IPS-18c (cell line): ENCODE data around the gene RANBP1.

Experiments
- H3K4me3 ChIP-seq: 2 replicates; pipeline ENCODE4 v1.7.0; 2013; ENCODE audit warnings: low read depth, mild to moderate bottlenecking, low read length, moderate library complexity; ENCODE audit not compliant: insufficient read depth
- H3K9me3 ChIP-seq: one replicate; pipeline ENCODE4 v1.6.1; 2013; ENCODE audit warnings: mild to moderate bottlenecking, low read length, moderate library complexity; ENCODE audit not compliant: control insufficient read depth, insufficient read depth

The RANBP1 gene

DNA sequence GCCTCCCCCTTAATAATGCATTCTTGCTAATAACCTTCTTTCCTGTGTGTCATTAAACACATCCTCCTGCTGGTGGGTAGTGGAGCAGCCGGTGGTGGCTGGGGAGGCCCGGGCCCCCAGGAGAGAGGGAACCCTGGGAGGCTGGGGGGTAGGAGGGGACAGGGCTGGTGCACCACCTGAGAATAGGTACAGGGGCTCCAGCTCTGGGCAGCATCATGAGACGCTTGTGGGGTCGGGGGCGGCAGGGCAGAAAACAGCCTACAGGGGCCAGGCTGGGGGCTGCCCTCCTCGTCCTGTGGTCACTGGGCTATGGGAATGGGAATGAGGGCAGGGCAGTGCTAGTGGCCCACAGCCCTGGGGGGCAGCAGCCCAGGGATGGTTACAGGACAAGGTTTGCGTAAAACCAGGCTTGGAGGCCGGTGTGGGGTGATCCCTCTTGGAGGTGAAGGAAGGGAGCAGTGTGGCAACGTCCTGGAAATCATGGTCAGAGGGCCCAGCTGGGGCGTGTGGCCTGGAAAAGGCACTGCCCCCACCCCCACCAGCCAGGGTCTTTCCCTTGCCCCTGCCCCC lies 53.4 kb downstream of the RANBP1 start:
- Histone ChIP-seq H3K9me3 (no peaks in the 10 kb centered on the region), H3K4me3 (no peak overlapping the region)

DNA sequence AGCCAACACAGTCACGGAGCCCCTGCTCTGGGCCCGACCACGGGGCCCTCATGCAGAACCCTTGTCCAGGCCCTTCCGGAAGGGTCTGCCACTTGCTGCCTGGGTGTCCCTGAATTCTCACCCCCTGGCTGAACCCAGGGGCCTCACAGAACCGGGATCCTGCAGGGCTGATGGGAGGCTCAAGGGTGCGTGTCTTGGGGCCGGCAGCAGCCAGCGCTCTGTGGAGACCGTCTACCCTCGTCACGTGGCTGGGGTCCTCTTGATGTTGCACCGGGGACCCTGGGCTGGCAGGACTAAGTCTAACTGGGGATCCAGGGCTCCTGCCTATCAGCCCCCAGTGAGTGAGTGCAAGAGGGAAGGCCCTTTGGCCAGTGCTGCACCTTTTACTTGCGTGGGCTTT lies 54.3 kb downstream of the RANBP1 start:
- H3K9me3 ChIP-seq: no peaks in the 10 kb centered on the region
- H3K4me3 ChIP-seq: no peak overlapping the region

DNA sequence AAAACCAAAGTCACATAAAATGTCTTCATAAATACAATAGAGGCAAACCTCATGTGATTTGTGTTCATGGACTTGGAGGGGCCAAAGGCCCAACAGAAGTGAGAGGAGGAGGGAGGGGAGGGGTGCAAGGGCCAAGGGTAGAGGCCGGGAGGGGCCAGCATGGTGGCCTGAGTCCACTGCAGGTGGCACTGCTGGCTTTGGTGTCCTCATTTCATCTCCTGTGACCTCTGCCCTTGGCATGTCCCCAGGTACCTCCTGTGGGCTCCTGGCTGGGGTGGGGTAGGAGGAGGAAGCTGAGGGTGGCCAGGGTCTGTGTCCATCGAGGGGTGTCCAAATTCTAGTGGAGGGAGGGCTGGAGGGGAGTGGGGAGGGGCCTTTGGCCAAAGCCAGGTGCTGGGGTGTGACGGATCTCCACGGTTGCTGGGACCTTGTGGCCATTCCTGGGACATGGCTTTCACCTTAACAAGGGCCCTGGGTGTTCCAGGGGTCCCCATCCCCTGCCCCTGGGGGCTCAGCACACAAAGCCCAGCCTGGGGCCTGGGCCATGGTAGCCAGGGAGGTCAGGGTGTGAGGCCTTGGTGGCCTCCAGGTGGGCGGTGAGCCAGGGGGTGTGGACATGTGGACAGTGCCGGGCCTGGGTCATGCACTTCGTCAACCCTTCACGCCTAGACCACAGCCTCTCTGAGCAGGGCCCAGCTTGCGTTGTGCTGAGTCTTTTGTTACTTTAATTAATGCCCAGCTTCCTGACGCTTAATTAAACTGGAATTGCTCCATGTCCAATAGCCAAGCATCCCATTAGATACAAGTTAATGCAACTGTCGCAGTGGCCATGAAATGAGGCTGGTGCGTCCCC lies 55.6 kb downstream of the RANBP1 start:
- H3K4me3 ChIP-seq: no peak overlapping the region
- no peaks in the 10 kb centered on the region for H3K9me3 ChIP-seq

DNA sequence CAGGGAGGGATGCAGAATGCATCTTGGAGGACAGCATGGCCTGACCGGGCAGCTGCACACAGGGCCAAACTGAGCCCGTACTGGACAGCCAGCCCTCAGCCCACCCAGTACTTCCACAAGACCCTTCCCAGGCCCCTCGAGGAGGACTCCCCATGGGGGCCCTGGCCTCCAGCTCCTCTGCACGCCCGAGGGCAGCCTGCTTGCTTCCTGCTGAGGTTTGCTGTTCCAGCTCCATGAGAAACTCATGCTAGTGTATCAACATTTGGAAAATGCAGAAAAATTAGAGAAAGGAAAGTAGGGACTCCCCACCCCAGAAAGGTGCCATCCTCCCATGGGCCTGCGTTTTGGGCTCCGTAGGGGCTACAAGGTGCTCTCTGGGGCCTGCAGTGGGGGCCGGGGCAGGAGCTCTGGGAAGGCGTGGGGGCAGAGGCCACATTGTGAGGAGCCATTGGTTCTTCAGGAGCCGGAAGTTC lies 56.3 kb downstream of the RANBP1 start:
- H3K9me3 ChIP-seq: no peaks in the 10 kb centered on the region
- H3K4me3 ChIP-seq: no peak overlapping the region

DNA sequence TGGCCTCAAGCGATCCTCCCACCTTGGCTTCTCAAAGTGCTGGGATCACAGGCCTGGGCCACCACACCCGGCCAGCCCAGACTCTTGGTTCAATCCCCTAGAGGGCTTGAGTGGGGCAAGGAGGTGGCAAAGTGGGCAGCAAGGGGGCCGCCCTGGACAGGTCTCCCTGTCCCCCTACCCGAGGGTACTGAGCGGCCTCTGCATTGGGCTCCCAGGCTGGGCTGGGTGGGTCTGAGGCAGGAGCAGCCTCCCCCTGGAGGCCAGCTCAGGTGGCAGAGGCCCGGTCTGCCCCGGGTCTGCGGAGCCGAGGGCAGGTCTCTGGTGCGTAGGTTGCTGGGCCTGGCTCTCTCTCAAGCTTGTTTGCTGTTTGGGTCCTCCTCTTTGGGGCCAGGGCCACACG lies 57.3 kb downstream of the RANBP1 start:
- H3K4me3 ChIP-seq: no peak overlapping the region
- H3K9me3 ChIP-seq: no peaks in the 10 kb centered on the region

DNA sequence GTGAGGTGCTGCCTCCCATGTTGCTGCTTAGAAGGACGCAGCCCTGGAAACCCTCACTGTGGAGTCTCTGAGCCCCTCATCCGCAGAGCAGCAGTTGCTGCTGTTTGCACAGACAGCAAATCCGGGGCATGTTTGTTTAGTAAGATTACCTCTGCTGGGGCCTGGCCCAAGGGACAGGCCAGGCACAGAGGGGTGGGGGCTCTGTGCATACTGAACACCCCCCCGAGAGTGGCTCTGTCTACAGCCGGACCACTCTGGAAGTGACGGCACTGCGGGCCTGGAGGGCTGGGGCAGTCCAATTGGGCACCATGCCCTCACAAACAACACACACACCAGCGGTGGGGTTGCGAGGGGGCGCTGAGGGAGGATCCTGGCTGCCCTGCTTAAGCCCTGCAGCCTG lies 57.9 kb downstream of the RANBP1 start:
- Histone ChIP-seq H3K4me3 (no peak overlapping the region), H3K9me3 (no peaks in the 10 kb centered on the region)

DNA sequence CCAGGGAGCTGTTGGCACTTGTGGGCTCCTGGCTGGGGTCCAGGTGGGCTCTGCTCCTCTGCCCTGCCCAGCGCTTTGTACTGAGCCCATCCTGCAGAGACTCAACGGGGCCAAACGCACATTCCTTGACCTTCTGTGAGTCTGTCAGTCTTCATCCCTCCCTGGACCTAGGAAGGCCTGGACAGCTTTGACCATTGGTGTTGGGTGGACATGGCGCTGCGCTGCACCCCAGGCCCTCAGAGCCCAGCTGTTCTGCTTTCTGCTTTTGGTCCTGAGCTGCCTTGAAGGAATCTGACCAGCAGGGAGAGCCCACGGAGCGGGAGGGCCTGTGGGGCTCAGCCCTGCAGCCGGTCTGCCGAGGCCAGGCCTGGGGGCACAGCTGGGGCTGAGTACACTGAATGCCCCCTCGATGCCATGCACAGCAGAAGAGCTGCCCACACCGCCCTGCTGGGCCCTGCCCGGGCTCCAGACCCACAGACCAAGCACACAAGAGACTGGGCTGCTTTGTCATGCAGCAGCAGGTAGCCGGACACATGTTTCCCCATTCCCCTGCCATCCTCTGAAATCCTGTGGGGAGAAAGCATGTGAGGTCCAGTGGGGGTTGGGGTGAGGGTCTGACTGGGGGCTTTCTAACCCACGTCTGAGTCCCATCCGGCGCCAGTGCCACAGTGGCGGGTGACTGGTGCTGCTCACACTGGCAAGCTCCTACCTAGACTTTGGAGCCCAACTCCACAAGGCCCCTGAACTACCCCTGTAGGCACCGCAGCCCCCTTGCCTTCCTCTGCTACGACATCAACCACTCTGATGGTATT lies 59.1 kb downstream of the RANBP1 start:
- Histone ChIP-seq H3K4me3 (no peak overlapping the region), H3K9me3 (no peaks in the 10 kb centered on the region)

DNA sequence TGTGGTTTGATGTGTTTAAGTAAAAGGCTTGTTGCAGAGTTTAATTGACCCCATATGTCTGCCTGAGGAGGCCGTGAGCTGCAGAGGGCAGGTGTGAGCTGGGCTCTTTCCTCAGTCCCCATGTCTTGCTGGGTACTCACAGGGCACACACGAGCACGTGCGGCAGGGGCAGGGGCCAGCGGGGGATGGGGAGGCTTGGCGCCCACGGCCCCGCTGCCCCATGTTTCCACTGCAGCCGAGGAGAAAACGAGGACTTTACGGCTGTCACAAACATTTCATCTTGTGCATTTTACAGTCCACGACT lies 59.6 kb downstream of the RANBP1 start:
- no peaks in the 10 kb centered on the region for H3K9me3 ChIP-seq
- no peak overlapping the region for H3K4me3 ChIP-seq

DNA sequence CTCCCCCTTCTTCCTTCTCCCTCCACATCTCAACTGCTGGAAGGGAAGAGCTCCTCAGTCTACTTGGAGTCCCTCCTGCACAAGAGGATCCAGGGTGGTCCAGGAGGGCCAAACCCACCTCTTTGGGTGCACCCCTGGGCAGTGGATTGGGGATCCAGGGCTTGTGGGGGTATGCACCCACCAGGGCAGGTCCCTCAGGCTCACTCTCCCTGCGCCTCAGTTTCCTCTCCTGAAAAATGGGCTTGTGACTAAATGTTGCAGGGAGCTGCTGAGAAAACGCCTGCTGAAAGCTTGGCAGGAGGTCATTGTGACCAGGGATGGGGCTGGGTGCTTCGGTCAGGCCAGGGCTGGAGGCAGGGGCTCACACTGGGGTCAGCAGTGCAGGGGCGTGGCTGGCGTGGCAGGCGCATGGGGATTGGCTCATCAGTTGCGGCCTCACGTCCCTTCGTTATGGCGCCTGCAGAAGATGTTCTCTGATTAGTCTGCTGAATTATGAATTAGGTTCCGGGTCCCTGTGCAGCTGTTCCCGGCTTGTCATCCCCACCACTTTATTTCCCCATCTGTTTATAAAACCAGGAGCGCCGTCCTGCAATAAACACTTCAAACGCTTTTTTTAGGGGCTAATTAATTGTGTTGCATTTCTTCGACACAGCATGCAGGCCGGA lies 60.6 kb downstream of the RANBP1 start:
- H3K4me3 ChIP-seq: no peak overlapping the region
- H3K9me3 ChIP-seq: no peaks in the 10 kb centered on the region
